Mucosa of descending colon (tissue), 3 donors: ENCODE results near the gene NCK1. TPM values are rescaled to one million over a fixed set of nuclear protein-coding genes. Genes with fewer than 3 reads are reported as not detected.
"Not testable (repeated sequence)": the region's sequence is repeated elsewhere in the genome, so short reads cannot be mapped to it uniquely, and the experiment has no call there.

Experiments used
- ATAC-seq: fragments of 200-7000 bp; cut with Tn5 transposase; one replicate; pipeline ENCODE4 v1.9.1; 2020; ENCODE audit warnings: mild to moderate bottlenecking, moderate library complexity
- DNase-seq, 3 donors: peaks; one replicate each; pipeline ENCODE4 v3.0.0-alpha.2; 2020
- H3K36me3 ChIP-seq: fragments of 200-600 bp; one replicate; pipeline ENCODE4 v1.8.0; 2021; ENCODE audit warnings: low read depth, mild to moderate bottlenecking
- H3K4me1 ChIP-seq: fragments of 200-600 bp; one replicate; pipeline ENCODE4 v1.8.0; 2021; ENCODE audit warnings: low read depth, mild to moderate bottlenecking
- H3K4me3 ChIP-seq: fragments of 200-600 bp; one replicate; pipeline ENCODE4 v1.8.0; 2021; ENCODE audit warnings: mild to moderate bottlenecking
- H3K9me3 ChIP-seq: fragments of 200-600 bp; one replicate; pipeline ENCODE4 v1.8.0; 2021; ENCODE audit warnings: mild to moderate bottlenecking
- intact Hi-C, 2 donors: fragments of 100-400 bp; cut with DNase I in 1 of 2; cut with micrococcal nuclease in 1 of 2; formaldehyde crosslinking; loops; one replicate each; pipeline versions ENCODE4 v1.11.0 to v1.11.1; 2022; cut with DNase I, micrococcal nuclease
- total RNA-seq, 3 donors: library from RNA; stranded (reverse); fragmentation: NEBNext Ultra II Directional in 2 of 3; extraction: Animal tissue kit (Norgen Biotek cat#: 25700) in 2 of 3; gene quantifications; one replicate each; pipeline versions ENCODE4 v1.2.1 to v1.2.4, GENCODE V29; 2021 to 2023
- TF ChIP-seq, protein P1 (sequence below): fragments of 200-600 bp; IDR thresholded peaks from one replicate; pipeline ENCODE4 v1.8.0; 2022; ENCODE audit warnings: antibody characterized with exemption, mild to moderate bottlenecking
- donor health status: DM: no; HTN: no; CAD: no; lungs with moderate emphysema.
- donor health status: DM: no; HTN: no; CAD: no.
- donor health status: DM: no; HTN: yes; CAD: no.

Gene NCK1
- total RNA-seq, 3 donors from 2014 or later, result 47.0 to 56.4 (median 50.1) TPM

DNA sequence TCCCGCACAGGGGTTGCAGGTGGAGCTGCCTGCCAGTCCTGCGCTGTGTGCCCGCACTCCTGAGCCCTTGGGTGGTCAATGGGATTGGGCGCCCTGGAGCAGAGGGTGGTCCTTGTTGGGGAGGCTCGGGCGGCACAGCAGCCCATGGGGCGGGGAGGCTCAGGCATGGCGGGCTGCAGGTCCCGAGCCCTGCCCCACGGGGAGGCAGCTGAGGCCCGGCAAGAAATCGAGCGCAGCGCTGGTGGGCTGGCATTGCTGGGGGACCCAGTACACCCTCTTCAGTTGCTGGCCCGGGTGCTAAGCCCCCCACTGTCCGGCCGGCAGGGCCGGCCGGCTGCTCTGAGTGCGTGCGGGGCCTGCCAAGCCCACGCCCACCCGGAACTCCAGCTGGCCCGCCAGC, 27.9 kb downstream of the NCK1 start:
- no peak overlapping the region for H3K4me3 ChIP-seq
- H3K9me3 ChIP-seq, result no peaks in the 10 kb centered on the region
- ATAC-seq, result no peak
- peaks cover 7% of the 10 kb centered on the region for H3K4me1 ChIP-seq
- intact Hi-C loops, result no loop called here
- H3K36me3 ChIP-seq, result no peaks in the 10 kb centered on the region
- no peak for DNase-seq
- TF ChIP-seq, protein P1, sequence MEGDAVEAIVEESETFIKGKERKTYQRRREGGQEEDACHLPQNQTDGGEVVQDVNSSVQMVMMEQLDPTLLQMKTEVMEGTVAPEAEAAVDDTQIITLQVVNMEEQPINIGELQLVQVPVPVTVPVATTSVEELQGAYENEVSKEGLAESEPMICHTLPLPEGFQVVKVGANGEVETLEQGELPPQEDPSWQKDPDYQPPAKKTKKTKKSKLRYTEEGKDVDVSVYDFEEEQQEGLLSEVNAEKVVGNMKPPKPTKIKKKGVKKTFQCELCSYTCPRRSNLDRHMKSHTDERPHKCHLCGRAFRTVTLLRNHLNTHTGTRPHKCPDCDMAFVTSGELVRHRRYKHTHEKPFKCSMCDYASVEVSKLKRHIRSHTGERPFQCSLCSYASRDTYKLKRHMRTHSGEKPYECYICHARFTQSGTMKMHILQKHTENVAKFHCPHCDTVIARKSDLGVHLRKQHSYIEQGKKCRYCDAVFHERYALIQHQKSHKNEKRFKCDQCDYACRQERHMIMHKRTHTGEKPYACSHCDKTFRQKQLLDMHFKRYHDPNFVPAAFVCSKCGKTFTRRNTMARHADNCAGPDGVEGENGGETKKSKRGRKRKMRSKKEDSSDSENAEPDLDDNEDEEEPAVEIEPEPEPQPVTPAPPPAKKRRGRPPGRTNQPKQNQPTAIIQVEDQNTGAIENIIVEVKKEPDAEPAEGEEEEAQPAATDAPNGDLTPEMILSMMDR, result no peak

DNA sequence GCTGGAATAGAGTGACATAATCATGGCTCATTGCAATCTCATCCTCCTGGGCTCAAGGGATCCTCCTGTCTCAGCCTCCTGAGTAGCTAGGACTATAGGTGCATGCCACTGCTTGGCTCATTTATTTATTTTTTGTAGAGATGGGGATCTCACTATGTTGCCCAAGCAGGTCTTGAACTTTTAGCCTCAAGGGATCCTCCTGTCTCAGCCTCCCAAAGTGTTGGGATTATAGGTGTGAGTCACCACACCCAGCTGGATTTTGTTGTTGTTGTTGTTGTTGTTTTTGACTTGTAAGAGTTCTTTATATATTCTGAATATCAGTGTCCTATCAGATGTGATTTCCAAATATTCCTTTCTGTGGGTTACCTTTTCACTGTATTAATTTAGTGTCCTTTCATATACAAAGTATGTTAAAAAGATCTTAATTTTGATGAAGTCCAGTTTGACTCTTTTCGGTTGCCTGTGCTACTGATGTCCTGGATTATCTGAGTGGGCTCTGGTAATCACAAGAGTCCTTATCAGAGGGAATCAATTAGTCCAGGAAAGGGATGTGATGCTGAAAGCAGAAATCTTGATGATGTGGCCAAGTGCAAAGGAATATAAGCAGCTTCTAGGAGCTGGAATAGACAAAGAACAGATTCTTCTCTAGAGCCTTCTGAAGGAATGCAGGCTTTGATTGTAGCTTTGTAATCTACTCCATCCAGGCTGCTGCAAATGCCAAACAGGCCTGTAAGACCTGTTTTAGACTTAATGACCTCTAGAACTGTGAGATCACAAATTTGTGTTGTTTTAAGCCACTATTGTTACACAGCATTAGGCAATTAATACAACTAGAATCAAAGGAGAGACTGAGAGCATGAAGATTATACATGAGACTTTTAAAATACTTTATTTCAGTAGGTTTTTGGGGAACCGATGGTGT, 30.2 kb downstream of the NCK1 start:
- no peak for ATAC-seq
- intact Hi-C loops, result no loop called here
- Histone ChIP-seq H3K9me3 (no peaks in the 10 kb centered on the region), H3K36me3 (no peaks in the 10 kb centered on the region), H3K4me3 (no peak overlapping the region), H3K4me1 (peaks cover 4% of the 10 kb centered on the region)
- TF ChIP-seq, protein P1, result no peak
- DNase-seq, result no peak

DNA sequence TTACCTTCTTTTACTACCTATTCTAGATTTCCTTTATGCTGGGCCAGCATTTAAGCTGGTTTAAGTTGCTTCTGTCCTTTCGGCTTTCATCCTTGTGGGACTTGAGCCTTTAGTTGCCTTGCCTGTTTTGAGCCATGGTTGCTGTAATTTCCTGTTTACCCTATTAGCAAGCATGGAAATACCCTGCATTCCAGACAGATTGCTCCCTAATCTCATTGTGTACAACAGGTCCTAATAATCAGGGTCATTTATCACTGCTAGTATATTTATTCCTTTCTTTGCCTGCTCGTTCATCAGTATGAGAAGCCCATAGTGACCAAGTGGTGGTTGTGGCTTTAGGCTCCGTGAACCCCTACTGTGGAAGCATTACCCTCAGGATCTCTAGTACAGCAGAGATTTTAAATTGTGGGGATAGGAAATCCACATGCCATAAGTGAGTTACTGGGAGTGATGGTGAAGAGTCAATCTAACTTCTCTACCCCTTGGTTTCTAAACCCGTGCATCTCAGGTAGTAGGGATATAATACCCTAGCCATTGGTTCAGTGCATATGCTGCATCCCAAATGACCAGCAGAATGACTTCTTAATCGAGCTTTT, 31.9 kb downstream of the NCK1 start:
- ATAC-seq, result no peak
- Histone ChIP-seq H3K36me3 (no peaks in the 10 kb centered on the region), H3K9me3 (no peaks in the 10 kb centered on the region), H3K4me1 (peaks cover 4% of the 10 kb centered on the region), H3K4me3 (no peak overlapping the region)
- no peak for DNase-seq
- TF ChIP-seq, protein P1, result no peak
- intact Hi-C loops, result no loop called here

DNA sequence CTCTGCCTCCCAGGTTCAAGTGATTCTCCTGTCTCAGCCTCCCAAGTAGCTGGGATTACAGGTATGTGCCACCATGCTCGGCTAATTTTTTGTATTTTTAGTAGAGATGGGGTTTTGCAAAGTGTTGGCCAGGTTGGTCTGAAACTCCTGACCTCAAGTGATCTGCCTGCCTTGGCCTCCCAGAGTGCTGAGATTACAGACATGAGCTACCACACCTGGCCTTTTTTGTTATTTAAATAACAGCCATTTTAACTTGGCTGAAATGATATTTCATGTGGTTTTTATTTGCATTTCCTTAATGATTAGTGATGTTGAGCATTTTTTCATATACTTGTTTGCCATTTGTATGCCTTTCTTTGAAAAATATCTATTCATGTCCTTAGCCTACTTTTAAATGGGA, 35.2 kb downstream of the NCK1 start:
- H3K4me1 ChIP-seq, DNase-seq, H3K9me3 ChIP-seq, intact Hi-C loops, H3K36me3 ChIP-seq, ATAC-seq, H3K4me3 ChIP-seq: not testable (repeated sequence)

DNA sequence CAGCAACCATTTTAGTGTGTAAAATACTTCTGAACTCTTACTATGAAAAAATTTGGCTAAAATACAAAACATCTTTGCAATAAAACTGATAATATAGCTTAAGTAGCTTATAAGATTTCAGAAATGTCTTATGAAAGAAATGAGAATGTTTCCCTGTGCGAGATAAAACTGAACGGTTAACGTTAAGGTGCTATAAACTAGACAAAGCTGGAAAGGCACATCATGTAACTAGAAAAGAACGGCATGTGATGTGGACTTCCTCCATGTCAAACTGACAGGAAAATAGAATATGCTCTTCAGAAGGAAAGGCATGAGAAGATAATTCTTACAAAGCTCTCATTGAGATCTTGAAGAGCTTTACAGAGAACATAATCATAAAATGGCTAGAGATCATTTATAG, 36.5 kb downstream of the NCK1 start:
- H3K36me3 ChIP-seq, result no peaks in the 10 kb centered on the region
- intact Hi-C loops, result no loop called here
- TF ChIP-seq, protein P1, result no peak
- DNase-seq (no peak), ATAC-seq (peak; percentile 48)
- peaks cover under 1% of the 10 kb centered on the region for H3K4me1 ChIP-seq
- H3K9me3 ChIP-seq, result peaks cover under 1% of the 10 kb centered on the region
- no peak overlapping the region for H3K4me3 ChIP-seq

DNA sequence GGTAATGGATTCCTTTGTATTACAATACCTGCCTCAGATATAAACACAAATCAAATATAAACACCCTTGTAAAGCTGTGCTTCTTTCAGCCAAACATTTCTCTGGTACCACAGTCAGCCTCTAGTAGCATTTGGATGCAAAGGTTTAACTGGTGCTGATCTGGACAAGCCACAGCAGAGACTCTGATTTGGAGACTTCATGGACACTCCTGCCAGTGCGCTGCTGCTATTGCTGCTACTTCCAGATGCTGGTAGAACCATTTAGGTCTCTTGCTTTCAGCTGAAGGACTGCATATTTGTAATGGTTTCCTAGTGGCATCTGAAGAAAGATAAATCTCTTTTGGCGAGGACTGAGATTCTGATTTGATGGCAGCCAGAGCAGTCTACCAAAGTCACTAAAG, 36.9 kb downstream of the NCK1 start:
- Histone ChIP-seq H3K36me3 (no peaks in the 10 kb centered on the region), H3K4me3 (no peak overlapping the region), H3K9me3 (peaks cover 5% of the 10 kb centered on the region), H3K4me1 (no peaks in the 10 kb centered on the region)
- ATAC-seq, result peak; percentile 28
- DNase-seq, result no peak
- TF ChIP-seq, protein P1, result no peak
- intact Hi-C loops, result no loop called here
